ENCODE results near the gene B4GALT5.

Gene B4GALT5

DNA sequence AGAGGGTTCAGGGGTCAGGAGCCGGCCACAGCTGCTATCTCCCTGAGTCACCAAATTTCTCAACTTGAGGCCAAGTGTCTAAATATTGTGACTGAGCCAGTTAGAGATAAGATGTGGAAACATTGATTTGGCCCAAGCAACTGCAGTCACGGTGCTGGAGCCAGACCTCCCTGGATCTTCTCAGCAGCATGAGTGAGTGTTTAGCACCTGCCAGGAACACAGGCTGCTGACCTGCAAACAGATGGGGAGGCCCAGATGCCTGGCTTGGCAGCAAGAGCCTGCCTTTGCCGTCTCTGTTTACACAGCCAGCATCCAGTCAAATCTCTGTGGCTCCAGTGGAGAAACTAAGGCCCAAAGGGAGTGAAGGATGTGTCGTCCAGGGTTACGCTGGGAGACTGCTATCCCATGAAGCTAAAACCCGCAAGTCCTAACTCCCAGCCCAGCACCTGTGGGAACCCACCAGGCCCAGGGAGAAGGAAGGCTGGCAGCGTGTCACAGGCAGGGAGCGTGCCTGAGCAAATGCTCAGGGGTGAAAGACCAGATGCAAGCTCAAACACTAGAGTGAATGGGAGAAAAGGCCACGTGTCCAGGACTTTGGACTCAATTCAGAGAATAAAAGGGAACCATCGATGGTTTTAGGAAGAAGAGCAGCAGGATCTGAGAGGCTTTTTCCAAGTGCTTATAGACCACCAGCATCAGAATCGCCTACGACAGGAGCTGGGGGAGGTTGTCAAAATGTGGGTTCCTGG lies 129.8 kb downstream of the B4GALT5 start:
- DNase-seq (ENCODE audit: low spot score) = peak; percentile 93
- H3K27ac ChIP-seq = peak overlapping the region; percentile 75 to 95
- H3K4me3 ChIP-seq = no peak overlapping the region
- TF ChIP-seq, protein P1, sequence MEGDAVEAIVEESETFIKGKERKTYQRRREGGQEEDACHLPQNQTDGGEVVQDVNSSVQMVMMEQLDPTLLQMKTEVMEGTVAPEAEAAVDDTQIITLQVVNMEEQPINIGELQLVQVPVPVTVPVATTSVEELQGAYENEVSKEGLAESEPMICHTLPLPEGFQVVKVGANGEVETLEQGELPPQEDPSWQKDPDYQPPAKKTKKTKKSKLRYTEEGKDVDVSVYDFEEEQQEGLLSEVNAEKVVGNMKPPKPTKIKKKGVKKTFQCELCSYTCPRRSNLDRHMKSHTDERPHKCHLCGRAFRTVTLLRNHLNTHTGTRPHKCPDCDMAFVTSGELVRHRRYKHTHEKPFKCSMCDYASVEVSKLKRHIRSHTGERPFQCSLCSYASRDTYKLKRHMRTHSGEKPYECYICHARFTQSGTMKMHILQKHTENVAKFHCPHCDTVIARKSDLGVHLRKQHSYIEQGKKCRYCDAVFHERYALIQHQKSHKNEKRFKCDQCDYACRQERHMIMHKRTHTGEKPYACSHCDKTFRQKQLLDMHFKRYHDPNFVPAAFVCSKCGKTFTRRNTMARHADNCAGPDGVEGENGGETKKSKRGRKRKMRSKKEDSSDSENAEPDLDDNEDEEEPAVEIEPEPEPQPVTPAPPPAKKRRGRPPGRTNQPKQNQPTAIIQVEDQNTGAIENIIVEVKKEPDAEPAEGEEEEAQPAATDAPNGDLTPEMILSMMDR (IDR thresholded peaks at IDR 0.05) = no peak

DNA sequence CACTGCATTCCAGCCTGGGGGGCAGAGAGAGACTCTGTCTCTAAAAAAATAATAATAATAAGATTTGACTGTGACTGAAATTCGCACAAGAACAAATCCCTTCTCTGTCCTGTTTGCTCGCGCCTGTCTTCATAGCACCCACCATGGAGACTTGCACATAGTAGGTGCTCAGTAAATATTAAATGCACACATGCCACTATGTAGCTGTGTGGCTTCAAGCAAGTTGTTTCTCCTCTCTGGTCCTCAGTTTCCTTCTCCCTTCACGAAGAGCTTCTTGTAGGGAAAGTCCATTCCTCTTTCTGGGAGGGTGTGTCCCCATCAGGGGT lies 130.4 kb downstream of the B4GALT5 start:
- TF ChIP-seq, protein P1 (IDR thresholded peaks at IDR 0.05) = no peak
- Histone ChIP-seq H3K4me3 (no peak overlapping the region), H3K27ac (peak overlapping the region; percentile 75 to 95)
- DNase-seq (ENCODE audit: low spot score) = no peak

Measured in coronary artery (tissue), 2 donors.